ENCODE results near the gene INPPL1.

DNA sequence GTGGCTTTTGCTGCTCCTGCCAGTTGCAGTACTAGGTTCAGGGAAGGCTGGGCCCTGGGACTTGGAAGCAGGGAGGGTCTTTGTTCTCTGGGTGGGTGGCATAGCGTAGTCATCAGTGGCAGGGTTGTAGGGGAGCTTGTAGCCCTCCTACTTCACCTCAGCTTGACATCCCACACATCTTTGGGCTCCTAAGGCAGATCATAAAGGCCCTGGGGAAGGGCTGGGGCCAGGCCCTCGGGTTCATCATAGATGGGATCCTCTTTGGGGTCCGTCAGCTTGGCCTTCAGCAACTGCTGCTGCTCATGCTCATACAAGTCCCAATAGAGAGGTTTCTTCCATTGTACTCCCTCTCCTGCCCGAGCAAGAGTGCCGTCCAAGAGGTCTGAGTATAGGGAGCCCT is 25.4 kb downstream of the INPPL1 start:
- TF ChIP-seq, protein P1, sequence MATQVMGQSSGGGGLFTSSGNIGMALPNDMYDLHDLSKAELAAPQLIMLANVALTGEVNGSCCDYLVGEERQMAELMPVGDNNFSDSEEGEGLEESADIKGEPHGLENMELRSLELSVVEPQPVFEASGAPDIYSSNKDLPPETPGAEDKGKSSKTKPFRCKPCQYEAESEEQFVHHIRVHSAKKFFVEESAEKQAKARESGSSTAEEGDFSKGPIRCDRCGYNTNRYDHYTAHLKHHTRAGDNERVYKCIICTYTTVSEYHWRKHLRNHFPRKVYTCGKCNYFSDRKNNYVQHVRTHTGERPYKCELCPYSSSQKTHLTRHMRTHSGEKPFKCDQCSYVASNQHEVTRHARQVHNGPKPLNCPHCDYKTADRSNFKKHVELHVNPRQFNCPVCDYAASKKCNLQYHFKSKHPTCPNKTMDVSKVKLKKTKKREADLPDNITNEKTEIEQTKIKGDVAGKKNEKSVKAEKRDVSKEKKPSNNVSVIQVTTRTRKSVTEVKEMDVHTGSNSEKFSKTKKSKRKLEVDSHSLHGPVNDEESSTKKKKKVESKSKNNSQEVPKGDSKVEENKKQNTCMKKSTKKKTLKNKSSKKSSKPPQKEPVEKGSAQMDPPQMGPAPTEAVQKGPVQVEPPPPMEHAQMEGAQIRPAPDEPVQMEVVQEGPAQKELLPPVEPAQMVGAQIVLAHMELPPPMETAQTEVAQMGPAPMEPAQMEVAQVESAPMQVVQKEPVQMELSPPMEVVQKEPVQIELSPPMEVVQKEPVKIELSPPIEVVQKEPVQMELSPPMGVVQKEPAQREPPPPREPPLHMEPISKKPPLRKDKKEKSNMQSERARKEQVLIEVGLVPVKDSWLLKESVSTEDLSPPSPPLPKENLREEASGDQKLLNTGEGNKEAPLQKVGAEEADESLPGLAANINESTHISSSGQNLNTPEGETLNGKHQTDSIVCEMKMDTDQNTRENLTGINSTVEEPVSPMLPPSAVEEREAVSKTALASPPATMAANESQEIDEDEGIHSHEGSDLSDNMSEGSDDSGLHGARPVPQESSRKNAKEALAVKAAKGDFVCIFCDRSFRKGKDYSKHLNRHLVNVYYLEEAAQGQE (IDR thresholded peaks at IDR 0.05; ENCODE audit: insufficient replicate concordance, low read depth): no peak
- TF ChIP-seq, protein P2, sequence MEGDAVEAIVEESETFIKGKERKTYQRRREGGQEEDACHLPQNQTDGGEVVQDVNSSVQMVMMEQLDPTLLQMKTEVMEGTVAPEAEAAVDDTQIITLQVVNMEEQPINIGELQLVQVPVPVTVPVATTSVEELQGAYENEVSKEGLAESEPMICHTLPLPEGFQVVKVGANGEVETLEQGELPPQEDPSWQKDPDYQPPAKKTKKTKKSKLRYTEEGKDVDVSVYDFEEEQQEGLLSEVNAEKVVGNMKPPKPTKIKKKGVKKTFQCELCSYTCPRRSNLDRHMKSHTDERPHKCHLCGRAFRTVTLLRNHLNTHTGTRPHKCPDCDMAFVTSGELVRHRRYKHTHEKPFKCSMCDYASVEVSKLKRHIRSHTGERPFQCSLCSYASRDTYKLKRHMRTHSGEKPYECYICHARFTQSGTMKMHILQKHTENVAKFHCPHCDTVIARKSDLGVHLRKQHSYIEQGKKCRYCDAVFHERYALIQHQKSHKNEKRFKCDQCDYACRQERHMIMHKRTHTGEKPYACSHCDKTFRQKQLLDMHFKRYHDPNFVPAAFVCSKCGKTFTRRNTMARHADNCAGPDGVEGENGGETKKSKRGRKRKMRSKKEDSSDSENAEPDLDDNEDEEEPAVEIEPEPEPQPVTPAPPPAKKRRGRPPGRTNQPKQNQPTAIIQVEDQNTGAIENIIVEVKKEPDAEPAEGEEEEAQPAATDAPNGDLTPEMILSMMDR (IDR thresholded peaks at IDR 0.05; ENCODE audit: insufficient read depth, low read length): no peak
